Left cardiac atrium (tissue), 4 donors: Measurements from ENCODE around the gene AKAP1. TPM values are rescaled to one million over a fixed set of nuclear protein-coding genes. Genes with fewer than 3 reads are reported as not detected.

Source experiments
- ATAC-seq, 2 donors: fragments of 200-7000 bp; cut with Tn5 transposase; one replicate each; pipeline ENCODE4 v1.9.1; 2020; ENCODE audit warnings: mild to moderate bottlenecking in 2 of 2, moderate library complexity in 2 of 2
- DNase-seq: peaks from one replicate; pipeline ENCODE4 v3.0.0-alpha.2; 2020
- intact Hi-C, 2 donors: fragments of 100-400 bp; cut with DNase I; formaldehyde crosslinking; loops; one replicate each; pipeline versions ENCODE4 v1.14.1 to v1.15.1; 2022 to 2023
- total RNA-seq, 2 donors: library from RNA; stranded (reverse); fragmentation: NEBNext Ultra II Directional; extraction: Animal tissue kit (Norgen Biotek cat#: 25700); gene quantifications; one replicate each; pipeline ENCODE4 v1.2.1, GENCODE V29; 2021
- donor health status: DM: no; HTN: yes; CAD: no.
- donor health status: DM: no; HTN: yes; CAD: no; lungs with severe emphysema.
- donor health status: DM: yes; HTN: yes; CAD: no.
- donor health status: Dilated cardiomyopathy.

The AKAP1 gene
- total RNA-seq, 2 donors from 2014 or later = 86.3 to 131 TPM

DNA sequence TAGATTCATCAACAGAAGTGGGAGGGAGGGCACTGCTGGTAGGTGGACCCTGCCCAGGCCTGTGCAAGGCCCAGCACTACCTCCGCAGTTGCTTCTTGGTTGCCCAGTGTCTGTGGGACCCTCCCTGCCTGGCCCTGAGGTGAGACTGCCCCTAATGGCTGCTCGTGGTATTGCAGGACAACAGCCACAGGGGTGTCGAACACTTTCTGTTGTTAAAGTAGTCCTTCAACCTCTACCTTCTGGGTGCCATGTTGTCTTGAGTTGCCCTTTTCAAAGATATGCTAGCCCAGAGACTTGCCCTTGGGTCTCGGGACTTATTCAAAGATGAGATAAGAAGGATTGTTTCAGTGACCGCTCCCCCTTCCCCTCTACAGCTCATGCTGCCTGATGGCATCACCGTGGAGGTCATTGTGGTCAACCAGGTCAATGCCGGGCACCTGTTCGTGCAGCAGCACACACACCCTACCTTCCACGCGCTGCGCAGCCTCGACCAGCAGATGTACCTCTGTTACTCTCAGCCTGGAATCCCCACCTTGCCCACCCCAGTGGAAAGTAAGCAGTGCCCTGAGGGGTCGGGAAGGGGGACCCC is 29.1 kb downstream of the AKAP1 start:
- intact Hi-C loops = loop anchor here (5.0 to 10.0 kb wide), 2 partner anchors 107 to 109 kb away; no protein-coding TSS in a partner anchor
- DNase-seq (peak; percentile 51), ATAC-seq (peak in 1 of 2 donors; percentile 10)

DNA sequence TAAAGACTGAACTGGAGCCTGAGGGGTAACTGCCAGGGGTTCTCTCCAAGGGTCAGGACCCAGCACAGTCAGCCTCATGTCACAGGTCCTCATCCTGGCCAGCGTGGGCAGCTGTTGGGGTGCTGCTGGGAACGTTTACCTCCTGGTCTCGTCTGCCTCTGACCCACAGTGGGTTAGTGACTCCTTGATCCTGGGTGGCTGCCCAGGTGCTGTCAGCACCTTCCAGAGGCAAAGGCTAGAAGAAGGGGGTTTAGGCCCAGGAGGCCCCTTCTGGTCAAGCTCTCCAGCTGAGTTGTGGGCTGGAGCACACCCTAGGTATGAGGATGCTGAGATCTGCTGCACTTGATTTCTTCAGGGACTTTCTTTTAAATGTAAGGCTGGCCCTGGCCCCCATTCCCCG is 30.3 kb downstream of the AKAP1 start:
- DNase-seq (no peak), ATAC-seq (no peak)
- intact Hi-C loops = loop anchor here in 1 of 2 donors (10.0 kb wide), 1 partner anchor 111 kb away; no protein-coding TSS in a partner anchor

- intact Hi-C loops = loop anchor here in 1 of 2 donors (10.0 kb wide), 1 partner anchor 111 kb away; no protein-coding TSS in a partner anchor
- ATAC-seq (no peak), DNase-seq (no peak)
Measured at GRCh38 chr17:57115916-57116315, 30.9 kb downstream of the AKAP1 start.

- intact Hi-C loops = loop anchor here in 1 of 2 donors (10.0 kb wide), 1 partner anchor 113 kb away; no protein-coding TSS in a partner anchor
- DNase-seq (no peak), ATAC-seq (no peak)
Measured at GRCh38 chr17:57117798-57118197, 32.8 kb downstream of the AKAP1 start.

- intact Hi-C loops = loop anchor here in 1 of 2 donors (10.0 kb wide), 1 partner anchor 994 kb away; no protein-coding TSS in a partner anchor
- no peak for DNase-seq
- ATAC-seq = no peak
Measured at GRCh38 chr17:57120814-57121213, 35.8 kb downstream of the AKAP1 start.

DNA sequence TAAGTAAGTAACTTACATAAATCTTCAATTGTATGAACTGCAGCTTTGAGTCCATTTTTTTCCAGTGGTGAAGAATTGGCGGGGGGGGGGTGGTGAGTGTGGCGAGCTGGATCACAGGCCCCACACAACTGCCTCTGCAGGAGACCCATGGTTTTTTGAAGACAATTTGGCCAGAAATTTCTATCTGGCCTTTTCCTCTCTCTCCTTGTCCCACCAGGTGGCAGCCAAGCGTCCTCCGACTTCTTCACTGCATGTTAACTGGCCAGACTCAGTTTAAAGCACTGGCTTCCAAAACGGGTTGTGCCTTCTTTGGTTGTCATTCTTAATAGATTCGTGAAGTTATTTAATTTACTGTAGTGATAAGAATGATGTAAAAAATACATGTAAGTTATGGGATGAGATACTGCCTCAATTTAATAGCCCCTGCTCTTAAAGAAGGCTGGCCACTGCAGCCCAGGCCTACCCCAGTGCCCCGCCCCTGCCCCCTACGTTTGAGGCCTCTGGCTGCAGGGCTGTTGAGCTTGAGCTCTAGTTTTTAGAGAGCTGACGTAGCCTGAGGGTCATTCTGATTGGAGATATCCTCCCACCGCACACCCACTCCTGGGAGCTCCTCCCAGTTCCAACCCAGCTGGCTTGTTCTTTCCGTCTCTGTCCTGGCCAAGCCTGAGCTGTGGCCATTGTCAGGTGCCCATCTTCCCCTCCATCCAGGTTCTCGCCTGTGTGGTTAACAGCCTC is 36.4 kb downstream of the AKAP1 start:
- intact Hi-C loops = loop anchor here in 1 of 2 donors (10.0 kb wide), 1 partner anchor 993 kb away; no protein-coding TSS in a partner anchor
- ATAC-seq = peak; percentile 21 to 36
- no peak for DNase-seq

DNA sequence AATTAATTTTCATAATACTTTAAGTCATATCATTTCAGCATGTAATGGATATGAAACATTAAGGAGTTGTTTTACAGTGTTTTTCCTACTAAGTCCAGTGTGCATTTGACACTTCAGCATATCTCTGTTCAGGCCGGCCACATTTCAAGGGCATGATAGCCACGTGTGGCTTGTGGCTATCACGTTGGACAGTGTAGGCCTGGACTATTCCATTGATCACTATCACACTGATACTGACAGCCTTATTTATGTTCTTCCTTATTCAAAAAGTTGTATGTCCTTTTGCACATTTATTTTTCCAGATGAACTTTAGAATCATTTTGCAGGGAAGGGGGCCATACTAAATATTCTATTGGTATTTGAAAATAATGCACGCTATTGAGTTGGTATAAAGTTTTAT is 39.0 kb downstream of the AKAP1 start:
- ATAC-seq (no peak), DNase-seq (no peak)
- intact Hi-C loops = loop anchor here in 1 of 2 donors (10.0 kb wide), 1 partner anchor 991 kb away; no protein-coding TSS in a partner anchor

GRCh38 chr17:57125406-57125805 is 40.4 kb downstream of the AKAP1 start:
- DNase-seq (no peak), ATAC-seq (no peak)
- intact Hi-C loops = loop anchor here in 1 of 2 donors (10.0 kb wide), 1 partner anchor 989 kb away; no protein-coding TSS in a partner anchor

DNA sequence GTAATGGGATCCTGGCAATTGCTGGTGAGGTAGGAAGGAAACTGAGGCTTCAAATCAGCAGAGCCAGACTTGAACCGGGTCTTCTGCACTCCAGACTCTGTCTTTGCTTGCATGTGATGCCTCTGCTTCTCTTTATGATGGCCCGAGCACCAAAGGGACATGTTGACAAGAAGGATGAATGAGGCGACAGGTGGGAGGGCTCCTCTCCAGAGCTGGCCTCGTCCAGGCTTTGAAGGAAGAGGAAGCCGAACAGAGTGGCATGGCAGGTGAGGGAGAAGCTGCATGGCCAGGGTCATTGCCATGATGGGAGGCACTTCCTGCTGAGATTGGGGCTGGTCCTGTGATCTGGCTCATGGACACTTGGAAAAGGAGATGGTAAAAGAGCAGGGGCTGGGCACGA is 40.8 kb downstream of the AKAP1 start:
- DNase-seq = no peak
- intact Hi-C loops = loop anchor here in 1 of 2 donors (10.0 kb wide), 1 partner anchor 989 kb away; no protein-coding TSS in a partner anchor
- no peak for ATAC-seq

- ATAC-seq (peak; percentile 94), DNase-seq (peak; percentile 86)
- intact Hi-C loops = loop anchor here (5.0 to 10.0 kb wide), 2 partner anchors 544 to 616 kb away; partner anchors contain the start of gene CCDC182 (in 2 of the 2)
Measured at GRCh38 chr17:57130708-57131461, 45.8 kb downstream of the AKAP1 start.

DNA sequence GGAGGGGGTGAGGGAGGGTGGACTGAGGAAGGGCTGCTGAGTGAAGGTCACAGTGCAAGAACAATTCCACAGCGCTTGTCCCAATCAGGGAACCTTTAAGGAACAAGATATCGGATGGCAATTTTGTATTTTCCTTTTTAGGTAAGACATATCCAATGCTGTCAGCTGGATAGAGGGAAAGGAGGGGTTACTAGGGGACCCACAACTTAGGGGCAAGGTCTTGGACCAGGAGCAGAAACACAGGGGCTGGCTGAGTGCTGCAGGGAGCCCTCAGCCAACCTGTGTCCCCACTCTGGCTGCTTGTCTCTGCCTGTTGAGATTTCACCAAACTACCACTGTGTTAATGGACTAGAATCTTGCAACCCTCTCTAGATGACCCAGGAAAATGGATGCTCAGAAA is 47.6 kb downstream of the AKAP1 start:
- DNase-seq = no peak
- intact Hi-C loops = loop anchor here (5.0 to 10.0 kb wide), 2 partner anchors 542 to 615 kb away; partner anchors contain the start of gene CCDC182 (in 2 of the 2)
- ATAC-seq = no peak

DNA sequence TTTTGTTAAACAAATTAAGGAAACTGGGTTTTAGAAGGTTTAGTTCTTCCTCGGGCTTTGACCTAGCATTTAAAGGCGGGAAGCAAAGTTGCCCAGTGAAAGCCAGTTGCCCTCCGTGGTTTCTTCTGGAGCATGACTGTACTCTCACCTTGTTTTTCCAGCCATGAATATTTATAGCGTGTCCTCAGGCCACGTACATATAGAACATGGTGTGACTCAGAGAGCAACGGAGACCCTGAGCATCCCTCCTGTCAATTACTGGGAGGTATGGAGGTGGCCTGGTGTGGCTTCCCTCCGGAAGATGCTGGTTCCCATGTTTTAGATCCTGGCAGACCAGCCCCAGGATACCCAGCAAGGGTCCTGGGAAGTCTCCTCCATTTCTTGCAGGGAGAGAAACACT is 48.4 kb downstream of the AKAP1 start:
- DNase-seq (no peak), ATAC-seq (no peak)
- intact Hi-C loops = loop anchor here (5.0 to 10.0 kb wide), 2 partner anchors 541 to 614 kb away; partner anchors contain the start of gene CCDC182 (in 2 of the 2)

GRCh38 chr17:57135026-57135788 is 50.2 kb downstream of the AKAP1 start:
- no peak for ATAC-seq
- intact Hi-C loops = loop anchor here in 1 of 2 donors (10.0 kb wide), 1 partner anchor 540 kb away; no protein-coding TSS in a partner anchor
- no peak for DNase-seq

GRCh38 chr17:57135789-57136291 is 50.8 kb downstream of the AKAP1 start:
- no peak for DNase-seq
- intact Hi-C loops = loop anchor here in 1 of 2 donors (10.0 kb wide), 1 partner anchor 539 kb away; no protein-coding TSS in a partner anchor
- ATAC-seq = peak in 1 of 2 donors; percentile 36

DNA sequence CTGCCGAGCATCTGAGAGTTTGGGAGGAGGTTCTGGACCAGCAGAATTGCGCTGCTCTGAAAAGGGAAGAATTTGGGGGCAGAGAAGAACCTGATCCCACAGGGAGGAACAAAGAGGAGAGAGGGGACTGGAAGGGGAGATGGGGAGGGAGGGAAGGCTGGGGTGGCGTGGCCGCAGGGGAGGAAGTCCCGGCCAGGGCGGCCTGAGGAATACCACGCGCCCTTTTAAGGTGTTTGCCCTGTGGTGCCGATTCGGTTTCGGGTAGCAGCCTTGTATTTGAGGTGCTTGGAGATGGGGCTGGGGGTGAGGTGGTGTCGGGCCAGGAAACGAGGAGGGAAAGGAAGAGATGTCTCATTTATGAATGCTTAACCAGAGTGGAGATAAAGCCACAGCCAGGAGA is 51.3 kb downstream of the AKAP1 start:
- DNase-seq = no peak
- no peak for ATAC-seq
- intact Hi-C loops = loop anchor here in 1 of 2 donors (10.0 kb wide), 1 partner anchor 538 kb away; no protein-coding TSS in a partner anchor

DNA sequence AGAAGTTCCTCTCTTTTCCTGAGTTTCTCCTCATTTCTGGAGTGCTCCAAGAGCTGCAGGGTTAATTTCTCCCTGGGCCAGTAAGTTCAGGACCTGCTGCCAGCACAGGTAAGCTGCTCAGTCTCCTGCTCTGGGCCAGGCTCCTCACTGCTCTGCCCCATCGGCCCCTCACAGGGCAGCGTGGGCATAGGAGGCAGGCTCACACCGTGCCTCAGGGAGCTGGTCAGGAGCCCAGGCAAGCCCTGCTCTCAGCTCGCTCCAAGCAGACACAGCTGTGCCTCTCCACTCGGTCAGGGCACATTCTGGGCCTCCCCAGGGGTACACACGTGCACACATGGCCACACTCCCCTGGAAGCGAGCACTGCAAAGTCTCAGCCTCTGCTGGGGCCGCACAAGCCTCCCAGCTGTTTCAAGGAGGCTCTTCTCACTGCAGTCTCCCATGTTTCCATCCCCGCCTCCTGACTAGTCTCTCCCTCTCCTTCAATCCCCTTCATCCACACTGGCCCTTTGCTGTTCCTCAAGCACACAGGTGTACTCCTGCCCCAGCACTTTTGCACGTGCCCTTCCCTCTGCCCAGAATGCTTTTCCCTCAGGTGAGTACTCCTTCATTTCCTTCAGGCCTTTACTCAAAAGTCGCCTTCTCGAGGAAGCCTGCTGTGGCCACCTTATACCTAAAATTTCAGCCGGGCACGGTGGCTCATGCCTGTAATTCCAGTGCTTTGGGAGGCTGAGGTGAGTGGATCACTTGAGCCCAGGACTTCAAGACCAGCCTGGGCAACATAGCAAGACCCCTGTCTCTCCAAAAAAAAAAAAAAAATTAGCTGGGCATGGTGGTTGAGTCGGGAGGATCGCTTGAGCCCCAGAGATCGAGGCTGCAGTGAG is 53.2 kb downstream of the AKAP1 start:
- ATAC-seq (no peak), DNase-seq (no peak)
- intact Hi-C loops = loop anchor here in 1 of 2 donors (10.0 kb wide), 1 partner anchor 537 kb away; no protein-coding TSS in a partner anchor
